Progenitor cell of endocrine pancreas (in vitro differentiated cells): ENCODE results near the gene KAT2B. TPM values are rescaled to one million over a fixed set of nuclear protein-coding genes. Genes with fewer than 3 reads are reported as not detected.

Source experiments
- DNase-seq: peaks from one replicate; pipeline ENCODE4 v3.0.0; 2021; ENCODE audit warnings: low spot score; ENCODE audit not compliant: unreplicated experiment
- H3K27ac Mint-ChIP-seq: 2 replicates; pipeline ENCODE4 v1.8.0; 2021; ENCODE audit warnings: mild to moderate bottlenecking, moderate library complexity, mixed read lengths
- H3K27me3 Mint-ChIP-seq: 2 replicates; pipeline ENCODE4 v1.8.0; 2021; ENCODE audit warnings: mixed read lengths
- H3K36me3 Mint-ChIP-seq: 2 replicates; pipeline ENCODE4 v1.8.0; 2022; ENCODE audit warnings: mixed read lengths; ENCODE audit not compliant: insufficient read depth
- H3K4me1 Mint-ChIP-seq: 2 replicates; pipeline ENCODE4 v1.8.0; 2021; ENCODE audit warnings: low read depth, mixed read lengths
- H3K4me3 Mint-ChIP-seq: 2 replicates; pipeline ENCODE4 v1.8.0; 2021; ENCODE audit warnings: low read depth, mild to moderate bottlenecking, moderate library complexity, mixed read lengths
- H3K9me3 Mint-ChIP-seq: 2 replicates; pipeline ENCODE4 v1.8.0; 2021; ENCODE audit warnings: low read depth, mixed read lengths
- total RNA-seq: library from RNA; stranded (reverse); gene quantifications from 2 replicates; pipeline ENCODE4 v1.2.1, GENCODE V29; 2021
- TF ChIP-seq, protein P1 (sequence below): fragments of 200-600 bp; sonication (generic); IDR thresholded peaks from one replicate; pipeline ENCODE4 v1.5.0; 2021; ENCODE audit warnings: antibody characterized with exemption, mild to moderate bottlenecking; ENCODE audit not compliant: unreplicated experiment

The KAT2B gene
- total RNA-seq, 1 donor from 2014 or later = 17.1 TPM

DNA sequence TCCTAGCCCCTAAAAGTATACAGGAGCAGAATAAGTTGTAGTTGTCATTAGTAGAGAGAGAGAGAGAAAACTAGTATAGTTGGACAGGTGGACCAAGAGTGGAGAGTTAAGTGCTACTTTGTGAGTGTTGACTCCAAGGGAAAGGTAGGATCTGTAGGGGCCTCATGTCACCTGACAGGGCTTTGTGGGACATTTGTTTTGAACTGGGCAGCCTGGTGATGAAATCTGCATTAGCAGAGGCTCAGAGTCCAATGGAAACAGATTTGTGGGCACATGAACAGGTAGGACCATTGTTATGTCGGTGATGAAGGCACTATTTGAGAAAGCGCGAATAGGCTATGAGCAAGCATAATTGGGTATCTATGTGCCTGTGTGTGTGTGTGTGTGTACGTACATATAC is 102.3 kb downstream of the KAT2B start:
- no peak for DNase-seq
- Mint-ChIP-seq H3K4me1 (no peaks in the 10 kb centered on the region), H3K27me3 (no peaks in the 10 kb centered on the region), H3K27ac (no peak overlapping the region), H3K4me3 (no peak overlapping the region), H3K9me3 (no peaks in the 10 kb centered on the region), H3K36me3 (peaks cover 13% of the 10 kb centered on the region)
- TF ChIP-seq, protein P1, sequence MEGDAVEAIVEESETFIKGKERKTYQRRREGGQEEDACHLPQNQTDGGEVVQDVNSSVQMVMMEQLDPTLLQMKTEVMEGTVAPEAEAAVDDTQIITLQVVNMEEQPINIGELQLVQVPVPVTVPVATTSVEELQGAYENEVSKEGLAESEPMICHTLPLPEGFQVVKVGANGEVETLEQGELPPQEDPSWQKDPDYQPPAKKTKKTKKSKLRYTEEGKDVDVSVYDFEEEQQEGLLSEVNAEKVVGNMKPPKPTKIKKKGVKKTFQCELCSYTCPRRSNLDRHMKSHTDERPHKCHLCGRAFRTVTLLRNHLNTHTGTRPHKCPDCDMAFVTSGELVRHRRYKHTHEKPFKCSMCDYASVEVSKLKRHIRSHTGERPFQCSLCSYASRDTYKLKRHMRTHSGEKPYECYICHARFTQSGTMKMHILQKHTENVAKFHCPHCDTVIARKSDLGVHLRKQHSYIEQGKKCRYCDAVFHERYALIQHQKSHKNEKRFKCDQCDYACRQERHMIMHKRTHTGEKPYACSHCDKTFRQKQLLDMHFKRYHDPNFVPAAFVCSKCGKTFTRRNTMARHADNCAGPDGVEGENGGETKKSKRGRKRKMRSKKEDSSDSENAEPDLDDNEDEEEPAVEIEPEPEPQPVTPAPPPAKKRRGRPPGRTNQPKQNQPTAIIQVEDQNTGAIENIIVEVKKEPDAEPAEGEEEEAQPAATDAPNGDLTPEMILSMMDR = no peak

DNA sequence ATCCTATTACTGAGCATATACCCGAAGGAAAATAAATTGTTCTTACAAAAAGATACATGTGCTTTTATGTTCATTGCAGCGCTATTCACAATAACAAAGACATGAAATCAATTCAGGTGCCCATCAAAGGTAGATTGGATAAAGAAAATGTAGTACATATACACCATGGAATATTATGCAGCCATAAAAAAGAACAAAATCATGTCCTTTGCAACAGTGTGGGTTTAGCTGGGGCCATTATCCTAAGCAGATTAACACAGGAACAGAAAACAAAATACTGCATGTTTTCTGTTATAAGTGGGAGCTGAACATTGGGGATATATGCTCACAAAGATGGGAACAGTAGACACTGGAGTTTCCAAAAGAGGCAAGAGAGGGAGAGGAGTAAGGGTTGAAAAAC is 103.3 kb downstream of the KAT2B start:
- Mint-ChIP-seq H3K27ac (no peak overlapping the region), H3K4me3 (no peak overlapping the region), H3K9me3 (no peaks in the 10 kb centered on the region), H3K4me1 (no peaks in the 10 kb centered on the region), H3K36me3 (peaks cover 14% of the 10 kb centered on the region), H3K27me3 (no peaks in the 10 kb centered on the region)
- DNase-seq = no peak
- TF ChIP-seq, protein P1 = no peak

DNA sequence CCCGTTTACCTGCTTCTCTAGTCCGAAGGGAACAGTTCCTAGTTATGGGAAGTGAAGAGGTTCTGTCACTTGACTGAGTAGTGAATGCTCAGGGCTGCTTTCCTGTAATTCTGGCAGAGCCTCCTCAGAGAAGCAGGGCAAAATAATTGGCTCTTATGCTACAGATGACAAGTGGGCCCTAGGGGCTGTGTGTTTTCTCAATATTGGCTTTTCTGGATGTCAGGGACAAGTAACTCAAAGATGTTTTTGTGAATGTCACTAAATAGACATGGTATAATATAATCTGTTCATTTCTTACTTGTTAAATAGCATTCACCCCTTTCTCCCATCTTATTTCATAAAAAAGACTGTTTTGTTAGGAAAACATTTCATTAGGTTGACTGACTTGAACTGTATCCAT is 105.6 kb downstream of the KAT2B start:
- DNase-seq = no peak
- Mint-ChIP-seq H3K4me1 (no peaks in the 10 kb centered on the region), H3K27ac (no peak overlapping the region), H3K4me3 (no peak overlapping the region), H3K36me3 (peaks cover 16% of the 10 kb centered on the region), H3K27me3 (no peaks in the 10 kb centered on the region), H3K9me3 (no peaks in the 10 kb centered on the region)
- TF ChIP-seq, protein P1 = no peak

DNA sequence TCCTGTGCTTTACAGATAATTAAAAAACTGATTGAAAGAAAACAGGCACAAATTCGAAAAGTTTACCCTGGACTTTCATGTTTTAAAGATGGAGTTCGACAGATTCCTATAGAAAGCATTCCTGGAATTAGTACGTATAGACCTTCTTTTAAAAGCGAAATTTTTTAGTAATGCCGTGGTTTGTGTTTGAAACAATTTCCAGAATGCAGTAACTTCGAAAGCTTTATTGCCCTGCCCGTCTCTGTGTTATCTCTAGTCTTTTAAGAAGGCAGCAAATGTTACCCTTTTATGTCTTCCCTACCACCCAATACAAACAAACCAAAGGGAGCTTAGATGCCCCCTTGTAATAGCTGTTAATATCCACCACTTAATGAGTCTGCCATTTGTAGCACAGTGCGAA is 106.1 kb downstream of the KAT2B start:
- no peaks in the 10 kb centered on the region for H3K27me3 Mint-ChIP-seq
- H3K36me3 Mint-ChIP-seq = peaks cover 14% of the 10 kb centered on the region
- no peak overlapping the region for H3K4me3 Mint-ChIP-seq
- TF ChIP-seq, protein P1 = no peak
- no peak for DNase-seq
- H3K27ac Mint-ChIP-seq = no peak overlapping the region
- no peaks in the 10 kb centered on the region for H3K4me1 Mint-ChIP-seq
- H3K9me3 Mint-ChIP-seq = no peaks in the 10 kb centered on the region

DNA sequence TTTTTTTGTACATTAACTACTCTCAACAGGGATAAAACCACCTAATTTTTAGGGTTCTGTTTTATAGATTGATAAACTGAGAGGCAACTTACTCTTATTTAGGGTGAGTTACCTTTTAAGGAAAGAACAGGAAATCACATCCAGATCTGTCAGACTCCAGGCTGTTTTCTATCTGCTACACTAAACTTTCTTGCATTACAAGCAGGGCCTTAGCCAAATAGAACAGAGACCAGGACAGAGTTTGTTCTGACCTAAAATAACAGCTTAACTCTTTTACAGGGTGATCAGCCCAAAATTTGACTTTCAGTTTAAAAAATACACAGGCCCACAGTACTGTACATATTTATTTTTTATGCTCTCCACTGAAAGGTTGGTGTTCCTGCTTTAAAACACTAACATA is 107.1 kb downstream of the KAT2B start:
- no peak for DNase-seq
- no peaks in the 10 kb centered on the region for H3K27me3 Mint-ChIP-seq
- TF ChIP-seq, protein P1 = no peak
- H3K27ac Mint-ChIP-seq = no peak overlapping the region
- no peaks in the 10 kb centered on the region for H3K4me1 Mint-ChIP-seq
- no peak overlapping the region for H3K4me3 Mint-ChIP-seq
- peaks cover 15% of the 10 kb centered on the region for H3K36me3 Mint-ChIP-seq
- no peaks in the 10 kb centered on the region for H3K9me3 Mint-ChIP-seq
